Ramos (cell line): ENCODE measurements around the gene TMEM94.

Experiments used
- in situ Hi-C: fragments of 300-500 bp; cut with MboI; formaldehyde crosslinking; loops from one replicate; pipeline ENCODE4 v1.14.3; 2022; ENCODE audit warnings: low sequenced_read_pairs; ENCODE audit not compliant: unreplicated experiment

The TMEM94 gene

DNA sequence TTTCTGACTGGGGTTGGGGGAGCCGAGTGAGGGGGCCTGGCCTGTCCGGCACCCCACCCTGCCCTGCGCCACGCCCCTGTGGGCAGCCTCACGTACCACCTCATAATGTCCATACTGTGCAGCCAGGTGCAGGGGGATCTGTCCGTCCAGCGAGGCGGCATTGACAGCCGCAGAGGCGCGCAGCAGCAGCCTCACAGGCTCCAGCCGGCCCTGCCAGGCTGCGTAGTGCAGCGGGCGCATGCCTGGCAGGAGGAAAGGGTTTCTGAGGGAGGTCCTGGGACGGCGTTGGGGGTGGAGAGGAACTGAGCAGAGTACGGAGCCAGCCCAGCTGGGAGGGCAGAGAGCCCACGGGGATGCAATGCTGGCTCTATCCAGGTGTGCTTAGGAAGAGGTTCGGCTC is 50.5 kb downstream of the TMEM94 start:
- in situ Hi-C loops: no loop called here

DNA sequence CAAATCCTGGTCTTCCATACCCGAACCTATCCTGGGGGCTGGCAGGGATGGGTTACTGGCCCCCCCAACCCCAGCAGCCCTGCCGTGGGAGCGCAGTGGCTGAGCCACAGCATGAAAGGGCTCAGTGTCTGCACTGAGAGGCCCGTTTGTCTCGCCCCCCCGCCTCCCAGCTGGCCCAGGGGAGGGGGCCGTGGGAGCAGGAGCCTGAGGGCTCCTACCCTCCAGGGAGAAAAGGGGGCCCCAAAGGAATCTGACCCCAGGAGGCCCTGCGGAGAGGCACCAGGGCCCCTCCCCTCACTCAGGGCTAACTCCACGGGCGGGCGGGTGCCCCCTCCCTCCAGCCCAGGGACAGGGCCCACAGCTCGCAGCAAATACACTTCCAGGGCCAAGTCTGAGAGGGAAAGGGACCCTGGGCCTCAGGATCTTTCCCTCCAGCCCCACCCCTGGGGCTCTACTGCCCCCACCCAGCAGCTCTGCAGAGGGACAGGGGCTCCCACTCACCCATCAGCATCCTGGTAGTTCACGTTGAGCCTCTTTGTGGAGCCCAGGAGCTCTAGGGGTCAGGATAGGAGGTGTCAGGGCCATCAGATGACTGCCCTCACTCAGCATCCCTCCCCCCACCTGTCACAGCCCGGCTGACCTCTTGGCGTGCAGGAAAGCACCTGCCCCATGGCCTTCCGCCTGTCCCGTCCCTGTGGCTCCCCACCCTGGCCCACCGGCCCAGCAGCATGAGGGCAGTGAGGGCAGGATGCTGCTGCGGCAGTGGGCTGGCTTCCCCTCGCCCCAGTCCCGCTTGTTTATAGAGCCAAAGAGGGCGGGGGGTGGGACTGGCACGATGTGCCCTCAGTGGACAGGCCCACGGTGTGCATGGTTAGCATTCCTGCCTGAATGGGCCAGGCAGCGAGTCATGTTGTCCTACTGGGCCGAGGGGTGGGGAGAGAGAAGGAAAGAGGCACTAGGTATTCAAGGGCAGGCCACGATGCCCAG is 51.6 kb downstream of the TMEM94 start:
- in situ Hi-C loops: no loop called here

DNA sequence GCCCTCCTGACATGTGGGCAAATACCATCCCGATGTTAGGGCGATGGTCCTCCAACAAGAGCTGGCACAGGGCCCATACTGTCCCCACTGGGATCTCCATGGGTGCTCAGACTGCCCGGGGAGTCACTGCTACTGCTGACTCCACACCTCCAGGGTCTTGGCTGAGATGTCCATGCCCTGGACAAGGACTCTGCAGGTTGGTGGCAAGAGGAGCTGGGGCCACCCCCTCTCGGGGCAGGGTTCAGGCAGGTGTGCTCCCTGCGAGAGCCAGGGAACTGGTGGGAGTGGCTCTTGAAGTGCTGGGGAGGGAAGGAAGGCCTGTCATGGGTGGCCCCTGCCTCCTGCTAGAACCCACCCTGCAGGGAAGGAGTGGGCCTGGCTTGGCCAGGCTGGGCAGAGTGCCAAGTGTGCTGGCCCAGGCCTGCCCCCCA is 52.5 kb downstream of the TMEM94 start:
- in situ Hi-C loops: no loop called here

DNA sequence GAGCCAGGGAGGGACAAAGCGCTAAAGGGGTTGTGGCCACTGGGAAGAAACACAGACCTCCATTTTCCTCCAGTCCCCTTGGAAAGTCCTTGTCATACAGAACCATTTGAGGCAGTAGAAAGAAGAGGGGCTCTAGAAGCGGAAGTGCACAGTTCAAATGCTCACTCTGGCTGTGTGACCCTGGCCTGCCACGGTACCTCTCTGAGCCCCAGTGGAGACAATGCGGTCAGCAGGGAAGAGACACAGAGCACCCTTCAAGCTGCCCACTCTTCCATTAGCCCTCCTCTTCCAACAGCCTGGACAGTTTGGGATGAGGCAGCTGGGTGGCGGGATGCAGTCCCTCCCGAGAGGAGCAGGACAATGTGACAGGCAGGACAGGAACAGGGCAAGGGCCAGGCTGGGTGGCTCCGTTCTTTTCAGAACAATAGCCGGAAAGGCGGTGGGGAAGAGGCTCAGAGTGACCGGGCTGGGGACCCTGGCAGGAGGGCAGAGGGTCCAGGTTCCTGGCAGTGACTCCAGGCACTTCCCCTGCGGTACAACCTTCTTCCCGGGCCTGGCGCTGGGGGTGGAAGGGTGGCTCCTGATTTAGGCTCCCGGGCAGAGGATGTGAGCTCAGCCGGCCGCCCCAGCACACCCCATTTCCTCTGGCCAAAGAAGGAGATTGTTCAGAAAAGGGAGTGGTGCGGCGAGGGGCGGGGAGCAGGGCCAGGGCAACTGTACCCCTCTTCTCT is 53.3 kb downstream of the TMEM94 start:
- in situ Hi-C loops: loop anchor here (5.0 kb wide), 1 partner anchor 82 kb away; no protein-coding TSS in a partner anchor

DNA sequence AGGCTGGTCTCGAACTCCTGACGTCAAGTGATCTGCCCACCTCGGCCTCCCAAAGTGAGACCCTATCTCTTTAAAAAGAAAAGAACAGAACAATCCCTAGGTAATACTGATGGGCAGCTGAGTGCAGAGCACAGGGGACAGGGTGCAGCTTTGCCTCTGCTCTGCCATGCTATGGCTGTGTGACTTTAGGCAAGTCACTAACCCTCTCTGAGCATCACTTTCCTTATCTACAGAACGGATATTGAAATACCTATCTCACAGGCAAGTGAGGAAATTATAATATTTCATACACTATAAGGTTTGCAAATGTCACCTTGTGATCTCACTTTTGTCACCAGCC is 54.8 kb downstream of the TMEM94 start:
- in situ Hi-C loops: loop anchor here (5.0 kb wide), 1 partner anchor 84 kb away; no protein-coding TSS in a partner anchor

DNA sequence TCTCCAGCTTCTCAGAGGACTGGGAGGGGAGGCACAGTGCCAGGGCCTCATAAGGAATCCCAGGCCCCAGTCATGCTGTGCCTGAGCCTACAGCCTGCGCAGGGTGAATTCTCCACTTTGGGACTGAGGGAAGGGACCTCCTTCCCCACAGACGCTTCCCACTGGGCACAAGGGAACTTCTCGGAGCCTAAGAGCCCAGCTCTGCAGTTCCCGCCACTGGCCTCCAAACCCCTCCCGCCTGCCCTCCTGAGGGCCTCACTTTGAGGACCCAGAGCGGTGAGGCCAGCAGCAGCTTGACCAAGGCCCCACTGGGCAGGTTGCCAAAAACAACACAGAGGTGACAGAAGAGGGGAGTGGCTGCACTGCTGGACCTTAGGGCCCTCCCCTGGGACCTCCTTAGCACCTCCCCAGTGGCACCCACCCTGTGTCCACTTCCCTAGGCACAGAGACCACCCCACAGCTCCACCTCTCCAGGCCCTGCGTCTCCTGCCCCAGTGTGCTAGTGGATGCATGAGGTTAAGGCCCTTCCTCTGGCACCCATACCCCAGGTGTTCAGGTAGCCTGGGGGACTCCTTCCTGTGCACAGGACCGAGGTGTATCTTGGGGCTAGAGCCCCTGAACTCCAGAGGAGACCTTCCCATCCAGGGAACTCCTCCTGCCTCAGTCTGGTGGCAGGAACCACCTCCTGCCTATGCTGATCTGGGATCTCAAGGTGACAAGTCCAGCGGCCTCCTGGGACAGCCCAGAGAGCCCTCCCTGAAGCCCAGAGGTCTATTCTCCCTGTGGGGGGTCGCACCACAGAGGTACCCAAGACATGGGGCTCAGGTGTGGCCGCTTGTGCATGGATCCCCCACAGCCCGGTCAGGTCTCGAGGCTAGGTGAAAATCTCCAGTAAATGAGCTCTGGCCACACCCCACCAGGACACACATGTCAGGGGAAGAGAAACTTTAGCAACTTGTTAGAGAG is 55.5 kb downstream of the TMEM94 start:
- in situ Hi-C loops: loop anchor here (5.0 kb wide), 1 partner anchor 85 kb away; no protein-coding TSS in a partner anchor

DNA sequence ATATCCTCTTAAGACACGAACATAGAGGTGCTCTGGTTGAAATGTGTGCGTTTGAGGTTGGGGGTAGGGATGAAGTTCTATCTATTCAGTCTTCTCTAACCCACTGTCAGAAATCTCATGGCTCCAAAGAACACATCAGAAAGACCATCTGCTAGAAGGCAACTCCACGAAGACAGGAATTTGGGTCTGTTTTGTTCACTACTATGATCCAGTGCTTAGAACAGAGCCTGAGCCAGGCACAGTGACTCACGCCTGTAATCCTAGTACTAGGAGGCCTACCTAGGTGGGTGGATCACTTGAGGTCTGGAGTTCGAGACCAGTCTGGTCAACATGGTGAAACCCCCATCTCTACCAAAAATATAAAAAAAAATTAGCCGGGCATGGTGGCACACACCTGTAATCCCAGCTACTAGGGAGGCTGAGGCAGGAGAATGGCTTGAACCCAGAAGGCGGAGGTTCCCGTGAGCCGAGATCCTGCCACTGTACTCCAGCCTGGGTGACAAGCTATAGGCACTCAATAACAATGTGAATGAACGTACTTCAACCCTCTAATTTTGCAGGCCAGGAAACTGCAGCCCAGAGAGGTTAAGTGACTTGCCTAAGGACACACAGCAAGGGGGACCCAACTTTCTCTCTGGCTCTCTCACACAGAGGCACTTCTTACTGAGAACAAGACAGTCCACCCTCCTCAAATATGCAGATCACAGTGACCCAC is 56.6 kb downstream of the TMEM94 start:
- in situ Hi-C loops: loop anchor here (5.0 kb wide), 1 partner anchor 86 kb away; no protein-coding TSS in a partner anchor

DNA sequence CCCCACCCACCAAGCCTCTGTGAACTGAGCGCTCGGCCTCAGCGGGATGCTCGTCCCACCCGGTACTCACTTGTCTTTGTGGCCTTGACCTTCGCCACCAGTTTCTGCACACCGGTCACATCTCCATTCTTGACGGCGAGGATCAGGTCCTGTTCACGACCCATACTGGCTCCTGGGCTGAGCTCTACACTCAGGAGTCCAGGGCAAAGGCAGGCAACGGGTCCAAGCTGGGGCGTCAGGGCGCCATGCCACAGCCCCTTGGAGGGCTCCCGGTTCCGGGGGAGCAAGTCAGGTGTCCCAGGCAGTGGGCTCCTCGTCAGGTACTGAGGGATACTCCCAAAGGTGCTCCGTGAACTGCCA is 57.2 kb downstream of the TMEM94 start:
- in situ Hi-C loops: loop anchor here (5.0 kb wide), 1 partner anchor 86 kb away; no protein-coding TSS in a partner anchor

DNA sequence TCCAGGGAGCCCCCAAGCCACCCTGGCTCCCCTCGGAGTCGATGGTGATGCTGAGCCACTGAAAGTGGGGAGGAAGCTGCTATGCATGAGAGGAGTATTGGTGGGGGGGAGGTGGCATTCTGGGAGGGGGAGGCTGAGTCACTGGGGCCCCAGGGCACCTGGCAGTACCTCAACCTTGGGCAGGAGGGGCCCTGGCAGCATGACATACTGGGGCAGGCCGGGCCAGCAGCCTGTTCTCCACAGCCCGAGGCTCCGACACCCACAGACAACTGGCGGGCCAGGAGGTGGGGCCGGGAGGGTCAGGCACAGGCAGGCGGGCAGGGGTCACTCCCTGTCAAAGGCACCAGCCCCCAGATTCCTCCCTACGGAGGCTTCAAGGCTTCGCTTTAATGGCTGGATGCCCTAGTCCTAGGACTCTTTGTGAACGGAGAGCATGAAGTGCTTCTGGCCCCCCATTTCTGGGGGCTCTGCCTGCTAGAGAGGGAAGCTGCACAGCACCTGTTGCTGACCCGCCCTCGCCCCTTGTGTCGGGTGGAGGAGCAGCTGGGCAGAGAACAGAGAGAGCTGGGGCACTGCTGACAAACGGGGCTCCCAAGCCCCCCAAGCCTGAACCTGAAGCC is 58.0 kb downstream of the TMEM94 start:
- in situ Hi-C loops: loop anchor here (5.0 kb wide), 1 partner anchor 87 kb away; no protein-coding TSS in a partner anchor

DNA sequence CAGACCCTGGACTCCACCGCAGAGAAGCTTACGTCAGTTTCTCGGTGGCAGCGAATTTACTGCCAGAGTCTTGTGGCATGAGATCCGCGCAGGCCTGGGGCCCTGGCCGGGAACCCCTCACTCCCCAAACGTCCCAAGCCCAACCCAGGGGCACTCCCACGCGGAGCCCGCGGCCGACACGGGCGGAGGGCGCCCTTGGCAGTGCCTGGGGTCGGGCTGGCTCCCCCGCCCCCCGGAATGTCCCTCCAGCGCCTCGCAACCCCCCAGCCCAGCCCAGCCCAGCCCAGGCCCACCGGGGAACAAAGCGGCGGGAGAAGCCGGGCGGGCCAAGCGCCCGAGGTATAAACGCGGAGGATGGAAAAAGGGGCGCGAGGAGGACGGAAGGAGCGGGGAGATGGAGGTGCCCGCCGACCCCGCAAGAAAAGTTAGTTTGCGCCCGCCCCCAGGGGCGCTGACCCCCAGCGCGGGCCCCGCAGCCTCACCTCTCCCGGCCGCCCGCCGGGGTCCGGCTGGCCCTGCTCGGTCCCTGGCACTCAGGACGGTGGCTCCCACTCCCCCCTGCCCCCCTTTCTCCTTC is 58.6 kb downstream of the TMEM94 start:
- in situ Hi-C loops: loop anchor here (5.0 kb wide), 1 partner anchor 88 kb away; no protein-coding TSS in a partner anchor

DNA sequence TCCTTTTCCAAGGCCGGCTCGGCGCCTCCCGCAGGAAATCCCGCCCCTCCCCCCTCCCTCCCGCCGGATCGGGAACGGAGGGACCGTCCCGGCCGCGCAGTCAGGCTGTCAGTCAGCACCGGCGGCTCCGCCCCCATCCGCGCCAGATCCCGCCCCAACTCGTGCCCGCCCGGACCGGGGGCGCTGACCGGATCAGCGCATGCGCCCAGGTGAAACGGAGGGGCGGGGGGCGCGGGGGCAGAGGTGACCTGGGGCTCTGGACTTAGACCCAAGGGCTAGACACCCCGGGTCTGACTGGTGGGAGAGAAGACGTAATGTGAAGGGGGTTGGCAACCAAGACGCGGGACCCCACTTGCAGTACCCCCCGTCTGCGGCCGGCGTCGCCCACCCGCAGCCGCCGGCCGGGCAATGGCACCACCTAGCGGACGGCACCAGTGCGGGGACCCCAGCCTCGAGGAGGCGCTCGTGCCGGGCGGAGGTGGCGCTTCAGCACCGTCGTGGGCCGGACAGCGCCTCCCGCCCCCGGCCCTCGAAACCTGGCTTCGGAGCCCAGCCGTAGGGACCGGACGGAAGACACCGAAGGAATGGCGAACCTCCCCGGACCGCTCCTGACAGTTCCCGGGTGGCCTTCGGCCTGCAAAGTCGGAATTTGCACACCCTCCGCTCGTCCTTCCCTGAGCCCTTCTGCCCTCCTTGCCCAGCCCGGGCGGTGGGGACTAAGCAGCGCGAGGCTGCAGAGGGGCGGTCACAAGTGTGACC is 59.2 kb downstream of the TMEM94 start, which contains the start of gene CASKIN2:
Gene CASKIN2 (minus strand): TSS at position 42 of the 759 bp plus-strand sequence. CDS start 1,733 bp downstream, outside the sequence.
- in situ Hi-C loops: no loop called here

DNA sequence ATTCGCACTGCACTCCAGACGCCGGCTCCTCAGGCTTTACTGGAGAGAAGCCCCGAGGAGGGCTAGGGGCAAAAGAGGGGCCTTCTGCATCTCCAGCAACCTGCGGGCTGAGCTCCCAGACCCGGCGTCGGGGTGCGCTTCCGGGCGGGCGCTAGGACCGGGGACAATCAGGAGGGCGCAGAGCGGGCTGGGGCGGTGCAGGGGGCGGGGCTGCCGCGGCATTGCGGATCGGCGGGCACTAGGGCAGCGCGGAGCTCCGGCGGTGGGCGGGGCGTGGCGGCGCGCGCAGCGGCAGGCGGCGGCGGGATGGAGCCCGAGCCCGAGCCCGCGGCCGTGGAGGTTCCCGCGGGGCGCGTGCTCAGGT is 59.8 kb downstream of the TMEM94 start, which contains the start of gene TSEN54:
Gene TSEN54 (plus strand): TSS at position 274 of the 364 bp plus-strand sequence. CDS start 33 bp downstream, at position 307.
- in situ Hi-C loops: no loop called here

DNA sequence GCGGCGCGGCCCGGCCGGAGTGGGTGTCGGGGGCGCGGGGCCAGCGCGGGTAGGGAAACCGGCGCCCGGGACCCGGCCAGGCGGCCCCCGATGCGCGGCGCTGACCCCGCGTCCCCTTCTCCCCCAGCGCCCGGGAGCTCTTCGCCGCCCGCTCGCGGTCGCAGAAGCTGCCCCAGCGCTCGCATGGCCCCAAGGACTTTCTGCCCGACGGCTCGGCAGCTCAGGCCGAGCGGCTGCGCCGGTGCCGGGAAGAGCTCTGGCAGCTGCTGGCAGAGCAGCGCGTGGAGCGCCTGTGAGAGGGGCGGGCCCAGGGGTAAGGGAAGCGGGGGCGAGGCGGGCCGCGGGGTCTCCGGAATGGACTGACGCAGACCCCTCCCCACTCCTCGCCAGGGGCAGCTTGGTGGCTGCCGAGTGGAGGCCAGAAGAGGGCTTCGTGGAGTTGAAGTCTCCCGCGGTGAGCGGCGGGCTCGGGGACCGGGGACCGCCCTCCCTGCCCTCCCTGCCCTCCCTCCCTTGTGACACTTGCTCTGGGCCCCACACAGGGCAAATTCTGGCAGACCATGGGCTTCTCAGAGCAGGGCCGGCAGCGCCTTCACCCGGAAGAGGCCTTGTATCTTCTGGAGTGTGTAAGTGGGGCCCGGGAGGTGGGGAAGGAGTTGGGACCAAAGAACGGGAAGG is 60.3 kb downstream of the TMEM94 start:
- in situ Hi-C loops: no loop called here

DNA sequence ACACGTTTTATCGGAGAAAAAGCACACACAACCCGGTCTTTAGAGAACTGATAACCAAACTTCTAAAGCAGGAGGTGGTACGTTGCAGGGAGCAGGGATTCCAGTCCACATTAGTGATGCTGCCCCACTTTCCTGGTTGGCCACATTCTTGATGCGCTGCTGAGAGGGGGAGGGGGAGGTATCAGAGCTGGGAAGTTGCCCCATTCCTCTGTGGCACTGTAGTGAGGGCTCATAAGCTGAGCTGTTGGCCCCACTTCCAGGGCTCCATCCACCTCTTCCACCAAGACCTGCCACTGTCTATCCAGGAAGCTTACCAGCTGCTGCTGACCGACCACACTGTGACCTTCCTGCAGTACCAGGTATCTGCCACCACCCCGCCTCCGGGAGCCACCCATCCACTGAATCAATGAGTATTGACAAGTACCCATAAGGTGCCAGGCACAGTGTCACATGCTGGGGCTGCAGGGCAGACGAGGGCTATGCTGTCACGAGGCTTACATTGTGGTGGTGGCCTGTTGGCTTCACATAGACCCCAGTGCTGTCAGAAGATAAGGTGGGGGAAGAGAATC is 60.9 kb downstream of the TMEM94 start:
- in situ Hi-C loops: no loop called here

DNA sequence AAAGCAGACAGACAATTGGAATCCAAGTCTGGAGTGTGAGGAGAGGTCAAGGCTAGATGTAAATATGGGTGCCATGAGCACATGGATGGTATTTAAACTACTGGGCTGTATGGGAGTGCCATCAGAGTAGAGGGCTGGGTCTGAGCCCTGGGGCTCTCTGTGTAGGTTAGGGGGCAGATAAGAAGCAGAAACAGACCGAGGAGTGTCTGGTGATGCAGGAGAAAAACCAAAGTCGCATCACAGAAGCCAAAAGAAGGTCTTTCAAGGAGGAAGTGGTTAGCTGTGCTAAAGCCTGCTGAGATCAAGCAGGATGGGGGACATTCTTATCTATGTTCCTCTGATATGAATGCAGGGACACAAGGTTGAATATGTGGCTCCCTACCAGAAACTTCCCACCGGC is 61.8 kb downstream of the TMEM94 start:
- in situ Hi-C loops: no loop called here

DNA sequence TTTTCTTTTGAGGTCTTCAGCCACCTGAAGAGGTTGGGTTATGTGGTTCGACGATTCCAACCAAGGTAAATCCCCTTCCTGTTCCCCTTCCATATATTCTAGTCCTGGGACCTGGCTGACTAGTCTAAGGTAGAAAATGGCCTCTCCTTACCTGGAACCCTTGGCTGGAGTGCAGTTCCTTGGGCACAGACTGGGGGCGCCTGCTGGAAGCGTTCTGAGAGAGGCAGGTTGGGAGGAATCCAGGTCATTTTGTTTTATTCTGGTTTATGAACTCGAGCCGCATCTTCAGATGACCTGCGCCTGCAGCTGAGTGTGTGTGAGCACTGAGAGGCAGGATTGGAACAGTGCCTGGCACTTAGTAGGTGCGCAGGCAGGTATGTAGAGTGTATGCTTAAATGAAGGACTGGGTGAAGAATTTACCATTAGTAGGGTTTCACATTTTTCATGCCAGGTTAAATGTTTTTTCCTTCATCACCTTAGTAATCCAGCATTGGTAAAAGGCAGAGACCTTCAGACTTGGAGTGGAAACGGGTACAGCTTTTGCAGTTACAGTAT is 62.6 kb downstream of the TMEM94 start:
- in situ Hi-C loops: no loop called here
